HEK293 (cell line): ENCODE results near the gene LMO3.
A peak's percentile ranks its signal among the peaks of the same experiment; 100 is the strongest.

Experiments
- CTCF ChIA-PET: fragments of 350-600 bp; formaldehyde crosslinking; extraction: SDS; loops from one replicate; lab custom pipeline; 2021; ENCODE audit warnings: antibody characterized with exemption; lab: Yijun Ruan, JAX
- POLR2A ChIA-PET: fragments of 300-600 bp; formaldehyde crosslinking; extraction: SDS; loops from one replicate; lab custom pipeline; 2020; ENCODE audit warnings: antibody characterized with exemption, inconsistent platforms; lab: Yijun Ruan, JAX
- H3K27ac ChIP-seq: fragments of 200-500 bp; sonication (Bioruptor generic); 2 replicates; pipeline ENCODE4 v1.5.1; 2014; ENCODE audit warnings: low read depth, low read length, control low read depth, inconsistent platforms; ENCODE audit errors: extremely low read depth
- H3K36me3 ChIP-seq, 2 experiments: fragments of 200-500 bp in 1 of 2; sonication (Bioruptor generic) in 1 of 2; 1 replicate in 1 of 2; 2 replicates in 1 of 2; pipeline ENCODE4 v1.5.1; 2014 to 2017; ENCODE audit warnings: inconsistent platforms in 2 of 2, low read length in 2 of 2; ENCODE audit not compliant: control insufficient read depth in 2 of 2, insufficient read depth in 1 of 2
- H3K4me1 ChIP-seq: fragments of 200-500 bp; sonication (Bioruptor generic); 2 replicates; pipeline ENCODE4 v1.5.1; 2014; ENCODE audit warnings: mild to moderate bottlenecking, low read length, inconsistent platforms; ENCODE audit not compliant: control insufficient read depth, insufficient read depth
- H3K4me3 ChIP-seq: 2 replicates; pipeline ENCODE4 v1.5.1; 2011; ENCODE audit warnings: low read depth, mild to moderate bottlenecking, control low read depth, low read length, moderate library complexity
- H3K9me3 ChIP-seq: fragments of 200-500 bp; sonication (Bioruptor generic); 2 replicates; pipeline ENCODE4 v1.5.1; 2014; ENCODE audit warnings: low read depth, low read length, inconsistent platforms; ENCODE audit not compliant: control insufficient read depth, insufficient read depth
- AEBP2 ChIP-seq: fragments of 450-650 bp; formaldehyde crosslinking; IDR thresholded peaks from 2 replicates; pipeline ENCODE4 v1.5.1; 2016; ENCODE audit warnings: missing biosample characterization, missing genetic modification characterization, borderline replicate concordance
- EGR2 ChIP-seq: fragments of 450-650 bp; formaldehyde crosslinking; IDR thresholded peaks from 2 replicates; pipeline ENCODE4 v1.5.1; 2016; ENCODE audit warnings: low read depth, missing biosample characterization, missing genetic modification characterization
- KLF16 ChIP-seq: fragments of 450-650 bp; formaldehyde crosslinking; IDR thresholded peaks from 2 replicates; pipeline ENCODE4 v1.5.1; 2017; ENCODE audit warnings: missing biosample characterization, missing genetic modification characterization
- KLF17 ChIP-seq: fragments of 450-650 bp; formaldehyde crosslinking; IDR thresholded peaks from 2 replicates; pipeline ENCODE4 v1.5.1; 2016; ENCODE audit warnings: missing biosample characterization, missing genetic modification characterization
- PRDM6 ChIP-seq: fragments of 450-650 bp; formaldehyde crosslinking; IDR thresholded peaks from 2 replicates; pipeline ENCODE4 v1.5.1; 2017; ENCODE audit warnings: missing biosample characterization, missing genetic modification characterization
- SCRT2 ChIP-seq: fragments of 450-650 bp; formaldehyde crosslinking; IDR thresholded peaks from 2 replicates; pipeline ENCODE4 v1.5.1; 2016; ENCODE audit warnings: missing biosample characterization, missing genetic modification characterization
- ZBTB1 ChIP-seq: fragments of 450-650 bp; formaldehyde crosslinking; IDR thresholded peaks from 2 replicates; pipeline ENCODE4 v1.5.1; 2016; ENCODE audit warnings: missing biosample characterization, missing genetic modification characterization
- ZBTB20 ChIP-seq: fragments of 450-650 bp; formaldehyde crosslinking; IDR thresholded peaks from 2 replicates; pipeline ENCODE4 v1.5.1; 2016; ENCODE audit warnings: missing biosample characterization, missing genetic modification characterization
- ZFP3 ChIP-seq: fragments of 450-650 bp; formaldehyde crosslinking; IDR thresholded peaks from 2 replicates; pipeline ENCODE4 v1.5.1; 2016; ENCODE audit warnings: low read depth, missing biosample characterization, missing genetic modification characterization
- ZNF174 ChIP-seq: fragments of 450-650 bp; formaldehyde crosslinking; IDR thresholded peaks from 2 replicates; pipeline ENCODE4 v1.5.0; 2017; ENCODE audit warnings: missing biosample characterization, mild to moderate bottlenecking, missing genetic modification characterization
- ZNF26 ChIP-seq: fragments of 450-650 bp; formaldehyde crosslinking; IDR thresholded peaks from 2 replicates; pipeline ENCODE4 v1.5.1; 2016; ENCODE audit warnings: missing biosample characterization, missing genetic modification characterization
- ZNF274 ChIP-seq, 2 experiments: fragments of 200-500 bp in 1 of 2; fragments of 450-650 bp in 1 of 2; sonication (Bioruptor generic) in 1 of 2; formaldehyde crosslinking in 1 of 2; IDR thresholded peaks; 2 replicates each; pipeline versions ENCODE4 v1.5.1 to v1.6.1; 2014 to 2016; ENCODE audit warnings: borderline replicate concordance in 1 of 2, inconsistent platforms in 1 of 2, low read length in 1 of 2, missing biosample characterization in 1 of 2, missing genetic modification characterization in 1 of 2
- ZNF580 ChIP-seq: fragments of 450-650 bp; formaldehyde crosslinking; IDR thresholded peaks from 2 replicates; pipeline ENCODE4 v1.5.1; 2016; ENCODE audit warnings: missing biosample characterization, missing genetic modification characterization
- ZNF621 ChIP-seq: fragments of 450-650 bp; formaldehyde crosslinking; IDR thresholded peaks from 2 replicates; pipeline ENCODE4 v1.5.1; 2017; ENCODE audit warnings: missing biosample characterization, missing genetic modification characterization
- ZNF658 ChIP-seq: fragments of 450-650 bp; formaldehyde crosslinking; IDR thresholded peaks from 2 replicates; pipeline ENCODE4; 2016; ENCODE audit warnings: missing biosample characterization, missing genetic modification characterization
- ZNF664 ChIP-seq: fragments of 450-650 bp; formaldehyde crosslinking; IDR thresholded peaks from 2 replicates; pipeline ENCODE4 v1.5.1; 2016; ENCODE audit warnings: missing biosample characterization, missing genetic modification characterization
- ZNF692 ChIP-seq: fragments of 450-650 bp; formaldehyde crosslinking; IDR thresholded peaks from 2 replicates; pipeline ENCODE4 v1.5.1; 2016; ENCODE audit warnings: missing biosample characterization, missing genetic modification characterization
- ZNF704 ChIP-seq: fragments of 450-650 bp; formaldehyde crosslinking; IDR thresholded peaks from 2 replicates; pipeline ENCODE4 v1.5.1; 2016; ENCODE audit warnings: missing biosample characterization, missing genetic modification characterization
- ZNF768 ChIP-seq: fragments of 450-650 bp; formaldehyde crosslinking; IDR thresholded peaks from 2 replicates; pipeline ENCODE4 v1.5.1; 2018; ENCODE audit warnings: missing biosample characterization, mild to moderate bottlenecking, missing genetic modification characterization
- ZNF785 ChIP-seq: fragments of 450-650 bp; formaldehyde crosslinking; IDR thresholded peaks from 2 replicates; pipeline ENCODE4 v1.5.1; 2016; ENCODE audit warnings: missing biosample characterization, missing genetic modification characterization
- ZNF837 ChIP-seq: fragments of 450-650 bp; formaldehyde crosslinking; IDR thresholded peaks from 2 replicates; pipeline ENCODE4 v1.5.1; 2016; ENCODE audit warnings: missing biosample characterization, missing genetic modification characterization

The LMO3 gene

GRCh38 chr12:16583969-16584745 lies 21.8 kb downstream of the LMO3 start:
- Histone ChIP-seq H3K27ac (no peak overlapping the region), H3K4me3 (no peak overlapping the region), H3K4me1 (no peaks in the 10 kb centered on the region), H3K9me3 (no peaks in the 10 kb centered on the region), H3K36me3 (no peaks in the 10 kb centered on the region)
- ChIA-PET POLR2A (no interaction called here), CTCF (no interaction called here)
- TF ChIP-seq SCRT2 (tag by site-specific recombination): peak; percentile 66
- TF ChIP-seq PRDM6 (tag by site-specific recombination): no peak

GRCh38 chr12:16581416-16581815 lies 24.5 kb downstream of the LMO3 start:
- Histone ChIP-seq H3K4me1 (no peaks in the 10 kb centered on the region), H3K27ac (no peak overlapping the region), H3K36me3 (no peaks in the 10 kb centered on the region), H3K9me3 (no peaks in the 10 kb centered on the region), H3K4me3 (no peak overlapping the region)
- no peak for TF ChIP-seq ZNF664 (tag by site-specific recombination)
- TF ChIP-seq ZNF785 (tag by site-specific recombination): no peak
- no peak for TF ChIP-seq ZBTB20 (tag by site-specific recombination)
- TF ChIP-seq AEBP2 (tag by site-specific recombination): no peak
- TF ChIP-seq ZNF692 (tag by site-specific recombination): no peak
- no peak for TF ChIP-seq ZFP3 (tag by site-specific recombination)
- no peak for TF ChIP-seq ZNF26 (tag by site-specific recombination)
- TF ChIP-seq KLF17 (tag by site-specific recombination): no peak
- no peak for TF ChIP-seq ZNF621
- no peak for TF ChIP-seq ZNF658 (tag by site-specific recombination)
- no peak for TF ChIP-seq ZNF837
- TF ChIP-seq ZNF580 (tag by site-specific recombination): no peak
- no peak for TF ChIP-seq ZNF768
- no peak for TF ChIP-seq ZNF174 (tag by site-specific recombination)
- no peak for TF ChIP-seq EGR2
- no peak for TF ChIP-seq ZNF704 (tag by site-specific recombination)
- TF ChIP-seq ZBTB1 (tag by site-specific recombination): no peak
- TF ChIP-seq KLF16 (tag by site-specific recombination): no peak
- no peak for TF ChIP-seq ZNF274 (IDR thresholded peaks at IDR 0.05; ENCODE audit: low read length)
- no peak for TF ChIP-seq ZNF274 (tag by site-specific recombination; IDR thresholded peaks at IDR 0.05; ENCODE audit: borderline replicate concordance)
- ChIA-PET POLR2A (no interaction called here), CTCF (no interaction called here)
